ENCODE measurements around the gene ZC2HC1B. TPM values are rescaled to one million over a fixed set of nuclear protein-coding genes. Genes with fewer than 3 reads are reported as not detected.
"Not testable (repeated sequence)": the region's sequence is repeated elsewhere in the genome, so short reads cannot be mapped to it uniquely, and the experiment has no call there.

Gene ZC2HC1B
- total and polyA plus RNA-seq, 9 donors, result 0.53 TPM; not detected in 8

DNA sequence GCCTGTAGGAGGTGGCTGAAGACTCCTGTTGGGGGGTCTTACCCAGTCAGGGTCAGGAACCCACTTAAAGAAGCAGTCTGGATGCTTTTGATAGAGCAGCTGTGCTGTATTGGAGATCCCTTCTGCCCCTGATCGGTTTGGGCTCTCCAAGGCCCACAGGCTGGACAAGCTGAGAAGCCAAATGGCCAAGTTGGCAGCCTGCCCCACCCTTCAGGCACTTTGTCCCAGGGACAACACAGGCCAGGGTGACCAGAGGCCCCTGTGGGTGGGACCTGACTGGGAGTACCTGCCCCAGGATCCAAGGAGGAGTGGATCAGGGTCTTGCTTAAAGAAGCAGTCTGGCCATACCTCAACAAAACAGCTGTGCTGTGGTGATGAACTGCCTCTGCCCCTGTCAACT, 48.4 kb downstream of the ZC2HC1B start:
- DNase-seq, result no peak
- WGBS (ENCODE audit: insufficient coverage), result 83% methylated on average over 1 of the region's 1 CpG
- Histone ChIP-seq H3K4me3 (ENCODE audit: low read length) (no peak overlapping the region), H3K27ac (ENCODE audit: low read length) (no peak overlapping the region), H3K27me3 (ENCODE audit: control insufficient read depth, insufficient read depth, low read length) (no peaks in the 10 kb centered on the region), H3K9me3 (replicated peaks; ENCODE audit: control insufficient read depth, low read depth, low read length) (peaks cover 12% of the 10 kb centered on the region), H3K36me3 (ENCODE audit: control insufficient read depth, insufficient read depth, low read length) (no peaks in the 10 kb centered on the region), H3K4me1 (ENCODE audit: control insufficient read depth, insufficient read depth, low read length) (no peaks in the 10 kb centered on the region)

DNA sequence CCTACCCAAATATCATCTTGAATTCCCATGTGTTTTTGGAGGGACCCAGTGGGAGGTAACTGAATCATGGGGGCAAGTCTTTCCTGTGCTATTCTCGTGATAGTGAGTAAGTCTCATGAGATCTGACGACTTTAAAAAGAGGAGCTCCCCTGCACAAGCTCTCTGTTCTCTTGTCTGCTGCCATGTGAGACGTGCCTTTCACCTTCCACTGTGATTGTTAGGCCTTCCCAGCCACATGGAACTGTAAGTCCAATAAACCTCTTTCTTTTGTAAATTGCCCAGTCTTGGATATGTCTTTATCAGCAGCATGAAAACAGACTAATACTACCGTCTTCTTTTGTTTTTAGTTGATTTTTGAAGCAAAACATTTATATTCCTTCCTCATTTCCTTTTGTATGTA, 52.8 kb downstream of the ZC2HC1B start:
- H3K9me3 ChIP-seq (replicated peaks; ENCODE audit: control insufficient read depth, low read depth, low read length), result peaks cover 17% of the 10 kb centered on the region
- H3K4me3 ChIP-seq (ENCODE audit: low read length); DNase-seq; H3K36me3 ChIP-seq (ENCODE audit: control insufficient read depth, insufficient read depth, low read length); H3K27me3 ChIP-seq (ENCODE audit: control insufficient read depth, insufficient read depth, low read length); H3K27ac ChIP-seq (ENCODE audit: low read length); H3K4me1 ChIP-seq (ENCODE audit: control insufficient read depth, insufficient read depth, low read length): not testable (repeated sequence)
- WGBS (ENCODE audit: insufficient coverage), result 90% methylated on average over 3 of the region's 4 CpGs

GRCh38 chr6:143928853-143929252, 64.6 kb downstream of the ZC2HC1B start:
- no peaks in the 10 kb centered on the region for H3K4me1 ChIP-seq (ENCODE audit: control insufficient read depth, insufficient read depth, low read length)
- no peaks in the 10 kb centered on the region for H3K36me3 ChIP-seq (ENCODE audit: control insufficient read depth, insufficient read depth, low read length)
- H3K27ac ChIP-seq (ENCODE audit: low read length), result no peak overlapping the region
- no peak overlapping the region for H3K4me3 ChIP-seq (ENCODE audit: low read length)
- no peak for DNase-seq
- H3K9me3 ChIP-seq (replicated peaks; ENCODE audit: control insufficient read depth, low read depth, low read length), result peaks cover 5% of the 10 kb centered on the region
- WGBS (ENCODE audit: insufficient coverage), result no CpG with 5 or more reads among the region's 1 CpG
- no peaks in the 10 kb centered on the region for H3K27me3 ChIP-seq (ENCODE audit: control insufficient read depth, insufficient read depth, low read length)

- no peak for DNase-seq
- H3K4me3 ChIP-seq (ENCODE audit: low read length), result no peak overlapping the region
- H3K36me3 ChIP-seq (ENCODE audit: control insufficient read depth, insufficient read depth, low read length), result no peaks in the 10 kb centered on the region
- H3K4me1 ChIP-seq (ENCODE audit: control insufficient read depth, insufficient read depth, low read length), result no peaks in the 10 kb centered on the region
- no peaks in the 10 kb centered on the region for H3K27me3 ChIP-seq (ENCODE audit: control insufficient read depth, insufficient read depth, low read length)
- peaks cover 6% of the 10 kb centered on the region for H3K9me3 ChIP-seq (replicated peaks; ENCODE audit: control insufficient read depth, low read depth, low read length)
- no peak overlapping the region for H3K27ac ChIP-seq (ENCODE audit: low read length)
These were observed 65.7 kb downstream of the ZC2HC1B start for GRCh38 chr6:143929975-143930374.

DNA sequence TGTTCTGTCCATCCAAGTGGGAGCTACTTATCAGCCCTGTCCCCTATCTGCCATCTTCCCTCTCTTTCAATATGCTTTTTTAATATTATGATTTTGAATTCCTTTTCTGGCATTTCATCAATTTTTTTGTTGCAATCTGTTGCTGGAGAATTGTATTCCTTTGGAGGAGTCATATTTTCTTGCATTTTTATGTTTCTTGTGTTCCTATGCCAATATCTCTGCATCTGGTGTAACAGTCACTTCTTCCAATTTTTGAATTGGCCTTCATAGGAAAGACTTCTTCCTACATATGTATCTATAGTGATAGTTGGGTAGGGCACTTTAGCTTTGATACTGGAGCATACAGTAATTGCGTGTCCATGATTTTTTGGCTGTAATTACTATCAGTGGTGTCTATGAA, 70.1 kb downstream of the ZC2HC1B start:
- Histone ChIP-seq H3K27me3 (ENCODE audit: control insufficient read depth, insufficient read depth, low read length) (no peaks in the 10 kb centered on the region), H3K36me3 (ENCODE audit: control insufficient read depth, insufficient read depth, low read length) (no peaks in the 10 kb centered on the region), H3K27ac (ENCODE audit: low read length) (peak overlapping the region; percentile 53), H3K4me3 (ENCODE audit: low read length) (no peak overlapping the region), H3K9me3 (replicated peaks; ENCODE audit: control insufficient read depth, low read depth, low read length) (peaks cover 4% of the 10 kb centered on the region), H3K4me1 (ENCODE audit: control insufficient read depth, insufficient read depth, low read length) (peaks cover 8% of the 10 kb centered on the region)
- WGBS (ENCODE audit: insufficient coverage), result 40% methylated on average over 1 of the region's 1 CpG
- DNase-seq, result peak; percentile 81

DNA sequence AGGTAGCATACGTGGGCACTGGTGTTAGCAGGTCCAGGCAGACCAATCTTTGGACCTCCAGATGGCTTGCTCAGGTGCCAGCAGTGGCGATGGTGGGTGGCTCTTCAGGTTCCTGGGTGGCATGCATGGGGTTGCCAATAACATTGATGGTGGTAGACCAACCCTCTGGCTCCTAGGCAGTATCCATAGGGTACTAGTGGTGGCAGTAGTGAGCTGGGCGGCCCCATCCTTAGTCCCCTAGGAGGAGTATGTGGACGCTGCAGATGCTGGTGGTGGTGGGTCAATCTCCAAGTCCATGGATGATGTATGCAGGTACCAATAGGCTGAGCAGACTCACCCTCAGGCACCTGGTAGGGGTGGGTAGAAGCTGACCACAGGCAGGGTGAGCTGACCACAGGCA, 70.6 kb downstream of the ZC2HC1B start:
- no peak overlapping the region for H3K4me3 ChIP-seq (ENCODE audit: low read length)
- peaks cover 4% of the 10 kb centered on the region for H3K9me3 ChIP-seq (replicated peaks; ENCODE audit: control insufficient read depth, low read depth, low read length)
- H3K4me1 ChIP-seq (ENCODE audit: control insufficient read depth, insufficient read depth, low read length), result peaks cover 10% of the 10 kb centered on the region
- no peaks in the 10 kb centered on the region for H3K36me3 ChIP-seq (ENCODE audit: control insufficient read depth, insufficient read depth, low read length)
- WGBS (ENCODE audit: insufficient coverage), result 86% methylated on average over 1 of the region's 4 CpGs
- H3K27me3 ChIP-seq (ENCODE audit: control insufficient read depth, insufficient read depth, low read length), result no peaks in the 10 kb centered on the region
- H3K27ac ChIP-seq (ENCODE audit: low read length), result peak overlapping the region; percentile 53
- no peak for DNase-seq

- DNase-seq, result peak; percentile 35
- peaks cover 10% of the 10 kb centered on the region for H3K4me1 ChIP-seq (ENCODE audit: control insufficient read depth, insufficient read depth, low read length)
- no peaks in the 10 kb centered on the region for H3K27me3 ChIP-seq (ENCODE audit: control insufficient read depth, insufficient read depth, low read length)
- H3K9me3 ChIP-seq (replicated peaks; ENCODE audit: control insufficient read depth, low read depth, low read length), result peaks cover 4% of the 10 kb centered on the region
- peak overlapping the region; percentile 66 for H3K27ac ChIP-seq (ENCODE audit: low read length)
- WGBS (ENCODE audit: insufficient coverage), result no CpG with 5 or more reads among the region's 3 CpGs
- H3K36me3 ChIP-seq (ENCODE audit: control insufficient read depth, insufficient read depth, low read length), result peaks cover 2% of the 10 kb centered on the region
- no peak overlapping the region for H3K4me3 ChIP-seq (ENCODE audit: low read length)
These were observed 72.1 kb downstream of the ZC2HC1B start for GRCh38 chr6:143936347-143936746.

GRCh38 chr6:143936778-143937667, 72.7 kb downstream of the ZC2HC1B start:
- peak; percentile 59 for DNase-seq
- H3K27ac ChIP-seq (ENCODE audit: low read length), result peak overlapping the region; percentile 66
- H3K27me3 ChIP-seq (ENCODE audit: control insufficient read depth, insufficient read depth, low read length), result no peaks in the 10 kb centered on the region
- peaks cover 10% of the 10 kb centered on the region for H3K4me1 ChIP-seq (ENCODE audit: control insufficient read depth, insufficient read depth, low read length)
- WGBS (ENCODE audit: insufficient coverage), result 67% methylated on average over 2 of the region's 5 CpGs
- H3K36me3 ChIP-seq (ENCODE audit: control insufficient read depth, insufficient read depth, low read length), result peaks cover 8% of the 10 kb centered on the region
- H3K9me3 ChIP-seq (replicated peaks; ENCODE audit: control insufficient read depth, low read depth, low read length), result peaks cover 4% of the 10 kb centered on the region
- H3K4me3 ChIP-seq (ENCODE audit: low read length), result no peak overlapping the region

DNA sequence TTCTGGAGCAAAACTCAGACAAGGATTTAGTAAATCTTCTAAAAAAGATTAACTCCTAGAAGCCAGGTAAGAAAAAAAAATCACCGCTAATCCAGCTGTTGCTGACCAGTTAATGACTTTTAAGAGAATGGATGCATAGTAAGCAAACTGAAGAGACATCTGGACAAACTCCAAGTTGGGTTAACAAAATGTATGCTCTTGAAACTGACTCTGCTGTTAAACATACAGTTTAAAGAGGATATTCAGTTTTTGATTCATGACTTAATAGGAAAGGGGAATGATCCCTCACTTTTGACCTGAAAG, 73.3 kb downstream of the ZC2HC1B start:
- no peak overlapping the region for H3K4me3 ChIP-seq (ENCODE audit: low read length)
- H3K4me1 ChIP-seq (ENCODE audit: control insufficient read depth, insufficient read depth, low read length), result peaks cover 10% of the 10 kb centered on the region
- peaks cover 12% of the 10 kb centered on the region for H3K36me3 ChIP-seq (ENCODE audit: control insufficient read depth, insufficient read depth, low read length)
- H3K9me3 ChIP-seq (replicated peaks; ENCODE audit: control insufficient read depth, low read depth, low read length), result peaks cover 4% of the 10 kb centered on the region
- H3K27ac ChIP-seq (ENCODE audit: low read length), result peak overlapping the region; percentile 52
- H3K27me3 ChIP-seq (ENCODE audit: control insufficient read depth, insufficient read depth, low read length), result no peaks in the 10 kb centered on the region
- peak; percentile 76 for DNase-seq
- WGBS (ENCODE audit: insufficient coverage), result no CpG with 5 or more reads among the region's 1 CpG

- Histone ChIP-seq H3K4me3 (ENCODE audit: low read length) (no peak overlapping the region), H3K4me1 (ENCODE audit: control insufficient read depth, insufficient read depth, low read length) (peaks cover 10% of the 10 kb centered on the region), H3K27me3 (ENCODE audit: control insufficient read depth, insufficient read depth, low read length) (no peaks in the 10 kb centered on the region), H3K9me3 (replicated peaks; ENCODE audit: control insufficient read depth, low read depth, low read length) (no peaks in the 10 kb centered on the region), H3K27ac (ENCODE audit: low read length) (peak overlapping the region; percentile 66), H3K36me3 (ENCODE audit: control insufficient read depth, insufficient read depth, low read length) (peaks cover 14% of the 10 kb centered on the region)
- WGBS (ENCODE audit: insufficient coverage), result 0% methylated on average over 1 of the region's 4 CpGs
- DNase-seq, result peak; percentile 45
These were observed 75.1 kb downstream of the ZC2HC1B start for GRCh38 chr6:143939364-143939763.

All from muscle of leg (tissue), 11 donors.